ENCODE data around the gene ARTN.
A peak's percentile ranks its signal among the peaks of the same experiment; 100 is the strongest.

Gene ARTN

GRCh38 chr1:43969416-43969745 lies 35.8 kb downstream of the ARTN start:
- H3K27me3 Mint-ChIP-seq: no peaks in the 10 kb centered on the region
- no peaks in the 10 kb centered on the region for H3K9me3 Mint-ChIP-seq (ENCODE audit: low read depth)
- peak overlapping the region; percentile 97 for H3K4me3 Mint-ChIP-seq
- H3K36me3 Mint-ChIP-seq: peaks cover 22% of the 10 kb centered on the region
- peaks cover 27% of the 10 kb centered on the region for H3K4me1 Mint-ChIP-seq (ENCODE audit: low read depth)
- no peak overlapping the region for H3K27ac Mint-ChIP-seq

- Mint-ChIP-seq H3K4me3 (peak within 1 kb of the TSS; percentile 97), H3K27ac (peak within 1 kb of the TSS; percentile 91), H3K36me3 (peaks cover 22% of the 10 kb centered on the region), H3K27me3 (no peaks in the 10 kb centered on the region), H3K9me3 (ENCODE audit: low read depth) (no peaks in the 10 kb centered on the region), H3K4me1 (ENCODE audit: low read depth) (peaks cover 27% of the 10 kb centered on the region)
Measured at GRCh38 chr1:43969746-43970466, 36.3 kb downstream of the ARTN start, which contains the start of gene DPH2. TSS of gene DPH2 (plus strand) at chr1:43970010. CDS start at chr1:43970176, 166 bp downstream.

- H3K9me3 Mint-ChIP-seq (ENCODE audit: low read depth): no peaks in the 10 kb centered on the region
- peaks cover 27% of the 10 kb centered on the region for H3K4me1 Mint-ChIP-seq (ENCODE audit: low read depth)
- H3K27me3 Mint-ChIP-seq: no peaks in the 10 kb centered on the region
- peak overlapping the region; percentile 91 for H3K27ac Mint-ChIP-seq
- peak overlapping the region; percentile 97 for H3K4me3 Mint-ChIP-seq
- peaks cover 22% of the 10 kb centered on the region for H3K36me3 Mint-ChIP-seq
Measured at GRCh38 chr1:43970502-43970901, 36.9 kb downstream of the ARTN start.

- H3K9me3 Mint-ChIP-seq (ENCODE audit: low read depth): no peaks in the 10 kb centered on the region
- H3K4me3 Mint-ChIP-seq: peak overlapping the region; percentile 97
- peaks cover 30% of the 10 kb centered on the region for H3K4me1 Mint-ChIP-seq (ENCODE audit: low read depth)
- H3K36me3 Mint-ChIP-seq: peaks cover 22% of the 10 kb centered on the region
- H3K27me3 Mint-ChIP-seq: no peaks in the 10 kb centered on the region
- H3K27ac Mint-ChIP-seq: peak overlapping the region; percentile 91
Measured at GRCh38 chr1:43970911-43971310, 37.3 kb downstream of the ARTN start.

GRCh38 chr1:43971336-43971980 lies 37.9 kb downstream of the ARTN start:
- H3K4me3 Mint-ChIP-seq: peak overlapping the region; percentile 97
- H3K36me3 Mint-ChIP-seq: peaks cover 22% of the 10 kb centered on the region
- no peak overlapping the region for H3K27ac Mint-ChIP-seq
- no peaks in the 10 kb centered on the region for H3K27me3 Mint-ChIP-seq
- H3K9me3 Mint-ChIP-seq (ENCODE audit: low read depth): no peaks in the 10 kb centered on the region
- H3K4me1 Mint-ChIP-seq (ENCODE audit: low read depth): peaks cover 36% of the 10 kb centered on the region

- Mint-ChIP-seq H3K27ac (peak overlapping the region; percentile 97), H3K4me3 (peak overlapping the region; percentile 89), H3K9me3 (ENCODE audit: low read depth) (no peaks in the 10 kb centered on the region), H3K36me3 (peaks cover 28% of the 10 kb centered on the region), H3K4me1 (ENCODE audit: low read depth) (peaks cover 58% of the 10 kb centered on the region), H3K27me3 (no peaks in the 10 kb centered on the region)
Measured at GRCh38 chr1:43973981-43974442, 40.4 kb downstream of the ARTN start.

GRCh38 chr1:43974443-43975248 lies 41.0 kb downstream of the ARTN start, which contains the start of gene ATP6V0B:
TSS of gene ATP6V0B (plus strand) at chr1:43974960. CDS start at chr1:43975041, 81 bp downstream.
- Mint-ChIP-seq H3K4me1 (ENCODE audit: low read depth) (peaks cover 56% of the 10 kb centered on the region), H3K27ac (peak within 1 kb of the TSS; percentile 97), H3K4me3 (peak within 1 kb of the TSS; percentile 89), H3K9me3 (ENCODE audit: low read depth) (no peaks in the 10 kb centered on the region), H3K27me3 (no peaks in the 10 kb centered on the region), H3K36me3 (peaks cover 28% of the 10 kb centered on the region)

GRCh38 chr1:43975249-43975961 lies 41.8 kb downstream of the ARTN start:
- peak overlapping the region; percentile 79 for H3K27ac Mint-ChIP-seq
- peaks cover 26% of the 10 kb centered on the region for H3K36me3 Mint-ChIP-seq
- H3K4me3 Mint-ChIP-seq: peak overlapping the region; percentile 89
- H3K4me1 Mint-ChIP-seq (ENCODE audit: low read depth): peaks cover 56% of the 10 kb centered on the region
- no peaks in the 10 kb centered on the region for H3K9me3 Mint-ChIP-seq (ENCODE audit: low read depth)
- no peaks in the 10 kb centered on the region for H3K27me3 Mint-ChIP-seq

- peak overlapping the region; percentile 89 for H3K4me3 Mint-ChIP-seq
- H3K36me3 Mint-ChIP-seq: peaks cover 26% of the 10 kb centered on the region
- H3K27ac Mint-ChIP-seq: peak overlapping the region; percentile 79
- no peaks in the 10 kb centered on the region for H3K9me3 Mint-ChIP-seq (ENCODE audit: low read depth)
- H3K27me3 Mint-ChIP-seq: no peaks in the 10 kb centered on the region
- H3K4me1 Mint-ChIP-seq (ENCODE audit: low read depth): peaks cover 55% of the 10 kb centered on the region
Measured at GRCh38 chr1:43976045-43976444, 42.4 kb downstream of the ARTN start.

GRCh38 chr1:43976890-43977289 lies 43.3 kb downstream of the ARTN start:
- no peaks in the 10 kb centered on the region for H3K27me3 Mint-ChIP-seq
- H3K9me3 Mint-ChIP-seq (ENCODE audit: low read depth): no peaks in the 10 kb centered on the region
- H3K4me3 Mint-ChIP-seq: peak overlapping the region; percentile 89
- peaks cover 26% of the 10 kb centered on the region for H3K36me3 Mint-ChIP-seq
- no peak overlapping the region for H3K27ac Mint-ChIP-seq
- peaks cover 53% of the 10 kb centered on the region for H3K4me1 Mint-ChIP-seq (ENCODE audit: low read depth)

- Mint-ChIP-seq H3K27me3 (no peaks in the 10 kb centered on the region), H3K4me1 (ENCODE audit: low read depth) (peaks cover 53% of the 10 kb centered on the region), H3K36me3 (peaks cover 29% of the 10 kb centered on the region), H3K4me3 (peak overlapping the region; percentile 89), H3K9me3 (ENCODE audit: low read depth) (no peaks in the 10 kb centered on the region), H3K27ac (no peak overlapping the region)
Measured at GRCh38 chr1:43977376-43978263, 44.0 kb downstream of the ARTN start.

GRCh38 chr1:43978264-43978550 lies 44.6 kb downstream of the ARTN start:
- H3K4me1 Mint-ChIP-seq (ENCODE audit: low read depth): peaks cover 50% of the 10 kb centered on the region
- peaks cover 25% of the 10 kb centered on the region for H3K36me3 Mint-ChIP-seq
- H3K9me3 Mint-ChIP-seq (ENCODE audit: low read depth): no peaks in the 10 kb centered on the region
- H3K27me3 Mint-ChIP-seq: no peaks in the 10 kb centered on the region
- peak overlapping the region; percentile 89 for H3K4me3 Mint-ChIP-seq
- H3K27ac Mint-ChIP-seq: no peak overlapping the region

GRCh38 chr1:43978551-43979260 lies 45.1 kb downstream of the ARTN start, which contains the start of gene B4GALT2:
TSS of gene B4GALT2 (plus strand) at chr1:43979210. CDS start at chr1:43981161, 1,951 bp downstream.
- no peaks in the 10 kb centered on the region for H3K9me3 Mint-ChIP-seq (ENCODE audit: low read depth)
- peaks cover 46% of the 10 kb centered on the region for H3K4me1 Mint-ChIP-seq (ENCODE audit: low read depth)
- H3K27me3 Mint-ChIP-seq: no peaks in the 10 kb centered on the region
- H3K4me3 Mint-ChIP-seq: peak within 1 kb of the TSS; percentile 93
- H3K36me3 Mint-ChIP-seq: peaks cover 20% of the 10 kb centered on the region
- H3K27ac Mint-ChIP-seq: peak within 1 kb of the TSS; percentile 80

All from activated naive CD8-positive, alpha-beta T cell (primary cell).